ENCODE measurements around the gene TSPAN10.

DNA sequence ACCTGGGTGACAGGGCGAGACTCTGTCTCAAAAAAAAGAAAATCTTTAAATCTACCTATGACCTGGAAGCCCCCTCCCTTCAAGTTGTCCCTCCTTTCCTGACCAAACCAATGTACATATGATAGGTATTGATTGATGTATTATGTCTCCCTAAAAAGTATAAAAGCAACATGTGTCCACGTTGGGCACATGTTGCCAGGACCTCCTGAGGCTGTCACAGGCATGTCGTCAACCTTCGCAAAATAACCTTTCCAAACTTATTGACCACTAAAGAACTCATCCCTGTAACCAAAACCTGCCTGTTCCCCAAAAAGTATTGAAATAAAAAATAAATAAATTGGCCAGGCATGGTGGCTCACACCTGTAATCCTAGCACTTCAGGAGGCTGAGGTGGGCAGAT, 25.0 kb downstream of the TSPAN10 start:
- TF ChIP-seq, protein P1, sequence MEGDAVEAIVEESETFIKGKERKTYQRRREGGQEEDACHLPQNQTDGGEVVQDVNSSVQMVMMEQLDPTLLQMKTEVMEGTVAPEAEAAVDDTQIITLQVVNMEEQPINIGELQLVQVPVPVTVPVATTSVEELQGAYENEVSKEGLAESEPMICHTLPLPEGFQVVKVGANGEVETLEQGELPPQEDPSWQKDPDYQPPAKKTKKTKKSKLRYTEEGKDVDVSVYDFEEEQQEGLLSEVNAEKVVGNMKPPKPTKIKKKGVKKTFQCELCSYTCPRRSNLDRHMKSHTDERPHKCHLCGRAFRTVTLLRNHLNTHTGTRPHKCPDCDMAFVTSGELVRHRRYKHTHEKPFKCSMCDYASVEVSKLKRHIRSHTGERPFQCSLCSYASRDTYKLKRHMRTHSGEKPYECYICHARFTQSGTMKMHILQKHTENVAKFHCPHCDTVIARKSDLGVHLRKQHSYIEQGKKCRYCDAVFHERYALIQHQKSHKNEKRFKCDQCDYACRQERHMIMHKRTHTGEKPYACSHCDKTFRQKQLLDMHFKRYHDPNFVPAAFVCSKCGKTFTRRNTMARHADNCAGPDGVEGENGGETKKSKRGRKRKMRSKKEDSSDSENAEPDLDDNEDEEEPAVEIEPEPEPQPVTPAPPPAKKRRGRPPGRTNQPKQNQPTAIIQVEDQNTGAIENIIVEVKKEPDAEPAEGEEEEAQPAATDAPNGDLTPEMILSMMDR (IDR thresholded peaks at IDR 0.05): no peak
- no peak for TF ChIP-seq EP300 (IDR thresholded peaks at IDR 0.05)
